Upper lobe of right lung (tissue), 1 donor: ENCODE data around the gene MORC3. TPM values are rescaled to one million over a fixed set of nuclear protein-coding genes. Genes with fewer than 3 reads are reported as not detected.
A peak's percentile ranks its signal among the peaks of the same experiment; 100 is the strongest.
"Not testable (repeated sequence)": the region's sequence is repeated elsewhere in the genome, so short reads cannot be mapped to it uniquely, and the experiment has no call there.

Experiments
- ATAC-seq: fragments of 200-7000 bp; cut with Tn5 transposase; one replicate; pipeline ENCODE4 v1.9.1; 2020; ENCODE audit warnings: mild to moderate bottlenecking, moderate library complexity
- DNase-seq: peaks from one replicate; pipeline ENCODE4 v3.0.0-alpha.2; 2020
- H3K27ac ChIP-seq: fragments of 200-600 bp; one replicate; pipeline ENCODE4 v1.8.0; 2022
- H3K27me3 ChIP-seq: fragments of 200-600 bp; one replicate; pipeline ENCODE4 v1.8.0; 2022; ENCODE audit warnings: mild to moderate bottlenecking
- H3K36me3 ChIP-seq: fragments of 200-600 bp; one replicate; pipeline ENCODE4 v1.8.0; 2022
- H3K4me1 ChIP-seq: fragments of 200-600 bp; one replicate; pipeline ENCODE4 v1.8.0; 2022
- H3K4me3 ChIP-seq: fragments of 200-600 bp; one replicate; pipeline ENCODE4 v1.8.0; 2022; ENCODE audit warnings: mild to moderate bottlenecking
- H3K9me3 ChIP-seq: fragments of 200-600 bp; one replicate; pipeline ENCODE4 v1.8.0; 2022
- intact Hi-C: fragments of 100-400 bp; cut with DNase I; formaldehyde crosslinking; loops from one replicate; pipeline ENCODE4 v1.11.0; 2022
- total RNA-seq: library from RNA; stranded (reverse); fragmentation: NEBNext Ultra II Directional; extraction: Animal tissue kit (Norgen Biotek cat#: 25700); gene quantifications from one replicate; pipeline ENCODE4 v1.2.1, GENCODE V29; 2021
- TF ChIP-seq, protein P1 (sequence below): fragments of 200-600 bp; IDR thresholded peaks from one replicate; pipeline ENCODE4 v1.8.0; 2022; ENCODE audit warnings: antibody characterized with exemption
- donor health status: DM: no; HTN: yes; CAD: no; lungs with severe emphysema.

Gene MORC3
- total RNA-seq, 1 donor from 2014 or later, result 32.3 TPM

DNA sequence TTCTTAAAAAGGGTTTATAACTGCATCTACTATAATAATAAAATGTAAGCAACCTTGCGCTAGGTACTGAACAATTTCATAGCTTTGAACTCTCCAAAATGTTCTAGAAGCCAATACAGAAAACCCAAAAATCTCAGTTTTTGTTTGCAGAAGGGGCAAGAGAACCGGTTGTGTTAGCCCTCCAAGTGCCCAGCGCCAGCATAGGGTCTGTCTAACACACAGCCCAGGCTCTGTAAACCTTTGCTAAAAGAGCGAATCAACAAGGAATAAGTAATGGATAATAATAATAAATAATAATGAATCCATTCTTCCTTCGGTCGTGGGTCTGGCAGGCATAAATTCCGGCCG is 64.9 kb downstream of the MORC3 start:
- DNase-seq (no peak), ATAC-seq (no peak)
- TF ChIP-seq, protein P1, sequence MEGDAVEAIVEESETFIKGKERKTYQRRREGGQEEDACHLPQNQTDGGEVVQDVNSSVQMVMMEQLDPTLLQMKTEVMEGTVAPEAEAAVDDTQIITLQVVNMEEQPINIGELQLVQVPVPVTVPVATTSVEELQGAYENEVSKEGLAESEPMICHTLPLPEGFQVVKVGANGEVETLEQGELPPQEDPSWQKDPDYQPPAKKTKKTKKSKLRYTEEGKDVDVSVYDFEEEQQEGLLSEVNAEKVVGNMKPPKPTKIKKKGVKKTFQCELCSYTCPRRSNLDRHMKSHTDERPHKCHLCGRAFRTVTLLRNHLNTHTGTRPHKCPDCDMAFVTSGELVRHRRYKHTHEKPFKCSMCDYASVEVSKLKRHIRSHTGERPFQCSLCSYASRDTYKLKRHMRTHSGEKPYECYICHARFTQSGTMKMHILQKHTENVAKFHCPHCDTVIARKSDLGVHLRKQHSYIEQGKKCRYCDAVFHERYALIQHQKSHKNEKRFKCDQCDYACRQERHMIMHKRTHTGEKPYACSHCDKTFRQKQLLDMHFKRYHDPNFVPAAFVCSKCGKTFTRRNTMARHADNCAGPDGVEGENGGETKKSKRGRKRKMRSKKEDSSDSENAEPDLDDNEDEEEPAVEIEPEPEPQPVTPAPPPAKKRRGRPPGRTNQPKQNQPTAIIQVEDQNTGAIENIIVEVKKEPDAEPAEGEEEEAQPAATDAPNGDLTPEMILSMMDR, result no peak
- H3K36me3 ChIP-seq, result no peaks in the 10 kb centered on the region
- H3K4me1 ChIP-seq, result no peaks in the 10 kb centered on the region
- peak overlapping the region; percentile 60 for H3K4me3 ChIP-seq
- no peaks in the 10 kb centered on the region for H3K27me3 ChIP-seq
- no peaks in the 10 kb centered on the region for H3K9me3 ChIP-seq
- intact Hi-C loops, result no loop called here
- H3K27ac ChIP-seq, result no peak overlapping the region

DNA sequence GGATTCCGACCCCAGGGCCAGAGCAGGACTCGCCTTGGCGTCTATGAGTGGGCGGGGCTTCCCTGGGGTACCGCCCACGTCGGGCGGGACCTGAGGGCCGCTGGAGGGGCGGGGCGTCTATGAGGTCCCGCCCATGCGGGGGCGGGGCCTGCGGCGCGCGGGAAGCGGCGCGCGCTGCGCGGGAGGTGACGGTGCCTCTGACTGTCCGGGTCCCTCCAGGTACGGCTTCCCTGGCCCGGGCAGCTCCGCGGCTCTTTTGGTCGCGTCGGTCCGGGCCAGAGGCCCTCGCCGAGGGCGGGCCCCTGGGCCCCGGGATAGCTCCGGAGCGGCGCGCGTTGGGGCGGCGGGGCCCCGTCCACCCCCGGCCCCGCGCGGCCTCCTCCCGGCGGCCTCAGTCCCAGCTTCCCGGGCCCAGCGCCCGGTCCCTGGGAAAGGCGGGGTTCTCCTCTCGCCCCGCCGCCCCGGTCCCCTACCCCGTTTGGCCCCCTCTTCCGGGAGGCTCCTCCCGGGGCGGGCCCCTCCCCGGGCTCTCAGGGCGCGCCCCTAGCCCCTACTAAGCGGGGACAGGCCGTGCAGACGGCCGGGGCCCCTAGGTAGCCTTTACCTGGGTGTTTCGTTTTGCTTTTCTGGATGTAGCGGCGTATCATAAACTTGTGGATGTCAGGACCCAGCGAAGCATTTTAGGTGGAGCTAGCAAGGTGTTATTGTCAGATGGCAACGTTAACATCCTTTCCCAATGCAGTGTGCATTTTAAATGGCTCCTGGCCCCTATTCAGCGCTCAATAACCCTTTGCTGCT is 65.4 kb downstream of the MORC3 start, which contains the start of gene CHAF1B:
Gene CHAF1B (plus strand): TSS at position 160 of the 798 bp plus-strand sequence. CDS start 745 bp downstream, outside the sequence.
- ATAC-seq (peak; percentile 99), DNase-seq (peak; percentile 90)
- H3K36me3 ChIP-seq, result no peaks in the 10 kb centered on the region
- H3K4me3 ChIP-seq, result peak within 1 kb of the TSS; percentile 60
- intact Hi-C loops, result no loop called here
- no peaks in the 10 kb centered on the region for H3K4me1 ChIP-seq
- no peaks in the 10 kb centered on the region for H3K9me3 ChIP-seq
- H3K27me3 ChIP-seq, result no peaks in the 10 kb centered on the region
- TF ChIP-seq, protein P1, result no peak
- H3K27ac ChIP-seq, result no peak within 1 kb of the TSS

DNA sequence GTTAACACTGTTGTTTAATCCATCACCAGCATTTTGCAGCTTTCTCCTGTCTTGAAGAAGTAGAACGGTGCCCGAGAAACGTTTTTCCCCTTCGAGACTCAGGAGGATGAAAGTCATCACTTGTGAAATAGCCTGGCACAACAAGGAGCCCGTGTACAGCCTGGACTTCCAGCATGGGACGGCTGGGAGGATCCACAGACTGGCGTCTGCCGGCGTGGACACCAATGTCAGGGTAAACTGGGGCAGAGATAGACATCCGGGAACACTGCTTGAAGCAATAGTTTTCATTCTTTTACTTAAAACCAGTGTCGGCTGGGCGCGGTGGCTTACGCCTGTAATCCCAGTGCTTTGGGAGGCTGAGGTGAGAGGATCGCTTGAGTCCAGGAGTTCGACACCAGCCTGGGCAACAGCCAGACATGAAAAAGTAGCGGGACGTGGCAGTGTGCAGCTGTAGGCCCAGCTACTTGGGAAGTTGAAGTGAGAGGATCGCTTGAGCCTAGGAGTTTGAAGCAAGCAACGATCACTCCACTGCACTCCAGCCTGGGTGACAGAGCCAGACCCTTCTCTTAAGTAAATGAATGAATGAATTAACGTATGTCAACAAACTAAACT is 66.1 kb downstream of the MORC3 start:
- H3K9me3 ChIP-seq, result no peaks in the 10 kb centered on the region
- no peaks in the 10 kb centered on the region for H3K4me1 ChIP-seq
- DNase-seq (no peak), ATAC-seq (no peak)
- no peaks in the 10 kb centered on the region for H3K36me3 ChIP-seq
- no peak overlapping the region for H3K27ac ChIP-seq
- no peaks in the 10 kb centered on the region for H3K27me3 ChIP-seq
- intact Hi-C loops, result no loop called here
- TF ChIP-seq, protein P1, result no peak
- H3K4me3 ChIP-seq, result peak overlapping the region; percentile 60

- Histone ChIP-seq H3K27ac (no peak overlapping the region), H3K9me3 (no peaks in the 10 kb centered on the region), H3K4me1 (no peaks in the 10 kb centered on the region), H3K4me3 (no peak overlapping the region), H3K36me3 (no peaks in the 10 kb centered on the region), H3K27me3 (no peaks in the 10 kb centered on the region)
- intact Hi-C loops, result no loop called here
- DNase-seq (no peak), ATAC-seq (no peak)
- TF ChIP-seq, protein P1, result no peak
Observed at GRCh38 chr21:36388096-36388495, 68.1 kb downstream of the MORC3 start.

DNA sequence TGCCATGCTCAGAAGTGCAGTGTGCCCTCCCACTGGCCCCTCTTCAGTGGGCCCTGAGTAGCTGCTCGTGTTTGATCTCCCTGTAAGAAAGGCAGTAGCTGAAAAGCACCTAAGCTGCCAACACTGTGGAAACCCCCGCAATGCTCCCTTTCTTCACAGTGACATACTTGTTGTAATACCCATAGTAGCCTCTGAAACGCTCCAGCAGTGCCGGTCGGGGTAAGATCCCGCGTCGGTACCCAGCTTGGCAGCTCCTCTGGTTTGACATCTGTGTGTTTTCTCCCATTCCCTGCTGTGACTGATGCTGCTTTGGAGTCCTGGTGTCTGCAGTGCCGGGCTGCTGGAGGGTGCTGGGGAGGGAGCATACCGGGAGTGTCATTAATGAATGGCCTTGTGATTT is 68.8 kb downstream of the MORC3 start:
- Histone ChIP-seq H3K27me3 (no peaks in the 10 kb centered on the region), H3K27ac (no peak overlapping the region), H3K4me1 (no peaks in the 10 kb centered on the region), H3K9me3 (no peaks in the 10 kb centered on the region), H3K4me3 (no peak overlapping the region), H3K36me3 (no peaks in the 10 kb centered on the region)
- ATAC-seq (peak; percentile 57), DNase-seq (no peak)
- intact Hi-C loops, result no loop called here
- TF ChIP-seq, protein P1, result peak; percentile 17

- ATAC-seq, H3K36me3 ChIP-seq, H3K27me3 ChIP-seq, H3K4me1 ChIP-seq, H3K27ac ChIP-seq, H3K9me3 ChIP-seq, intact Hi-C loops, H3K4me3 ChIP-seq, DNase-seq: not testable (repeated sequence)
Observed at GRCh38 chr21:36391649-36392048, 71.7 kb downstream of the MORC3 start.
